Upper lobe of right lung (tissue), 1 donor: ENCODE results near the gene IL1B. TPM values are rescaled to one million over a fixed set of nuclear protein-coding genes. Genes with fewer than 3 reads are reported as not detected.

Experiments used
- ATAC-seq: fragments of 200-7000 bp; cut with Tn5 transposase; one replicate; pipeline ENCODE4 v1.9.1; 2020; ENCODE audit warnings: mild to moderate bottlenecking, moderate library complexity
- DNase-seq: peaks from one replicate; pipeline ENCODE4 v3.0.0-alpha.2; 2020
- H3K27ac ChIP-seq: fragments of 200-600 bp; one replicate; pipeline ENCODE4 v1.8.0; 2022
- H3K27me3 ChIP-seq: fragments of 200-600 bp; one replicate; pipeline ENCODE4 v1.8.0; 2022; ENCODE audit warnings: mild to moderate bottlenecking
- H3K36me3 ChIP-seq: fragments of 200-600 bp; one replicate; pipeline ENCODE4 v1.8.0; 2022
- H3K4me1 ChIP-seq: fragments of 200-600 bp; one replicate; pipeline ENCODE4 v1.8.0; 2022
- H3K4me3 ChIP-seq: fragments of 200-600 bp; one replicate; pipeline ENCODE4 v1.8.0; 2022; ENCODE audit warnings: mild to moderate bottlenecking
- H3K9me3 ChIP-seq: fragments of 200-600 bp; one replicate; pipeline ENCODE4 v1.8.0; 2022
- CTCF ChIP-seq: fragments of 200-600 bp; IDR thresholded peaks from one replicate; pipeline ENCODE4 v1.8.0; 2022; ENCODE audit warnings: antibody characterized with exemption
- intact Hi-C: fragments of 100-400 bp; cut with DNase I; formaldehyde crosslinking; loops from one replicate; pipeline ENCODE4 v1.11.0; 2022
- total RNA-seq: library from RNA; stranded (reverse); fragmentation: NEBNext Ultra II Directional; extraction: Animal tissue kit (Norgen Biotek cat#: 25700); gene quantifications from one replicate; pipeline ENCODE4 v1.2.1, GENCODE V29; 2021
- donor health status: DM: no; HTN: yes; CAD: no; lungs with severe emphysema.

Gene IL1B
- total RNA-seq, 1 donor from 2014 or later: 11.5 TPM

DNA sequence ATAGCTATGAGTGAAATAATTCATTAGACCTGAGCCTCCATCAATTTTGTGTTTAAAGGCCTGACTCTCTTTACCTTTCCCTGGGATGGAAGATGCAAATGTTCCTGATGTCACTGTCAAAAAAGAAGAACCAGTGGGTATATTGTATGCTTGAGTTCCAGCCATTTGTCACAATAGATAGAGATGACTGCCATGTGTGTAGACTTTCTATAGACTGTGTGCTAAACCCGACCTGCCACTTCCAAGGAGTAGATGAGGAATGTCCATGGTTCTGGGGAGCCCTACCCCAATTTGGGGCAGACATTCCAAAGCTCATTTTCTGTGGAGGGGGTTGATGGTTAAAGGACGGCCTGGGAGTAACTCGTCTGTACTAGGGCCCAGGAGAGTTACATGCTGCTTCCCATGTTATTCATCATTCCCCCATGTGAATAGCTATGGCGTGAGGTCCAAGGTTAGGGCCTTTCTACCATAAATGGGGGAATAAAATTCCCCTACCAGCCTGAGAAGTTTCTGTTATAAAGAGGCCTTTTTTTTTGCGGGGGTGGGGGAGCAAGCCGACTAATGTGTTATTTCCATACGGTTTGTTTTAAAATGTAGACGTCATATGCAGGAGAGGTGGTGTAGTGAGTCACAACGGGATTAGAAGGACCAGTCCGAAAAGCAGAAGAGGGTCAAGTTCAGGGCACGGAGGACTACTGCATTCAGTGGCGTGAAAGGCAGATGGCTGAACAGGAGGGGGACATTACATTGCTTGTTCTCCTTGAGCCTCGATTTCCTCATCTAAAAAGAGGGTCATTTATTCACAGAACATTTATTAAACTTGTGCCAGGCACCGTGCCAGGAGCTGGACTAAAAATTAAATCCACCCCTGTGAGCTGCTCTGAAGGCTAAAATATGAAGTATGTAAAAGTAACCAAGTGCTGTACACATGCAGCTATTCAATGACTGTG is 24.0 kb downstream of the IL1B start:
- H3K27ac ChIP-seq: no peak overlapping the region
- no peaks in the 10 kb centered on the region for H3K36me3 ChIP-seq
- DNase-seq: no peak
- no peaks in the 10 kb centered on the region for H3K27me3 ChIP-seq
- no peak for ATAC-seq
- peaks cover under 1% of the 10 kb centered on the region for H3K9me3 ChIP-seq
- intact Hi-C loops: no loop called here
- TF ChIP-seq CTCF: no peak
- H3K4me3 ChIP-seq: no peak overlapping the region
- H3K4me1 ChIP-seq: peaks cover 8% of the 10 kb centered on the region

GRCh38 chr2:112811841-112812306 is 24.7 kb downstream of the IL1B start:
- intact Hi-C loops: no loop called here
- no peak overlapping the region for H3K4me3 ChIP-seq
- no peaks in the 10 kb centered on the region for H3K27me3 ChIP-seq
- no peak for TF ChIP-seq CTCF
- peak; percentile 84 for ATAC-seq
- no peak for DNase-seq
- H3K36me3 ChIP-seq: no peaks in the 10 kb centered on the region
- H3K9me3 ChIP-seq: peaks cover 7% of the 10 kb centered on the region
- H3K4me1 ChIP-seq: peaks cover 8% of the 10 kb centered on the region
- no peak overlapping the region for H3K27ac ChIP-seq

DNA sequence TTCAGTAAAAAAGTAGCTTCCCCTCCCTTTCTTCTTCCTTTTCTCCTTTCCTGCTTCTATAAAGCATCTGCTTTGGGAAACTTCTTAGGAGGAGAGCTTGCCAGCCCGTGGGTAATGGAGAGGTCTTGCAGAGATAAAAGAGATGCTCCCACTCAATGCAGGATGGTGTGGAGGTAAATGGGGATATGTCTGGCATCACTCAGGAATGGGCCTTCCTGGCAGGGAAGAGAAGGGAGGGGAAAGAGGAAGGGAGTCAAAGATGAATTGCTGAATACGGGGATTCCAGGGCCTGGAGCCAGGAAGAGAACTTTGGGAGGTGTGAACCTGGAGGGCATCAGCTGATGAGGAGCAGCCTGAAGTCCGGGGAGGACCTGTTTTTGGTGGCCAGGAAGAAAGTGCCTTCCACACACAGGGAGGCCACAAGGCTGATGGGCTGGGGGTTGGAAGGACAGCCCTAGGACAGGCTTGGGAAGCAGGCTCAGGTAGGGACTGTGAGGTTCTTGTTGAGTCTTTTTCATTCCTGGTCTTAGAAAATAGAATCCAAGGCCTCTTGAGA is 25.2 kb downstream of the IL1B start:
- no peak for TF ChIP-seq CTCF
- H3K4me3 ChIP-seq: no peak overlapping the region
- DNase-seq (no peak), ATAC-seq (no peak)
- H3K9me3 ChIP-seq: peaks cover 7% of the 10 kb centered on the region
- intact Hi-C loops: no loop called here
- no peaks in the 10 kb centered on the region for H3K36me3 ChIP-seq
- H3K27ac ChIP-seq: no peak overlapping the region
- peaks cover 8% of the 10 kb centered on the region for H3K4me1 ChIP-seq
- H3K27me3 ChIP-seq: no peaks in the 10 kb centered on the region

DNA sequence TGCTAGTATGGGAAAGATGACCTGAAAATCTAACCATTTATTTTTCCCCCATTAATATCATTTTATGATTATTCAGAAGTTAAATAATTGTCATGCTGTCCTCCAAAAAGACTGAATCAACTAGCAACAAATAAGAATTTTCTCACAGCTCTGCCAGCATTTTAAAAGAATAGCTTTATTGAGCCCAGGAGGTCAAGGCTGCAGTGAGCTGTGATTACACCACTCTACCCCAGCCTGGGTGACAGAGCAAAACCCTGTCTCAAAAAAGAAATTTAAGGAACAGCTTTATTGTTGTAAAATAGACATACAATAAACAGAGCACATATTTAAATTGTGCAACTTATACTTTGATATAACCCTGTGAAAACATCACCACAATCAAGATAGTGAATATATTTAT is 27.5 kb downstream of the IL1B start:
- peaks cover 8% of the 10 kb centered on the region for H3K4me1 ChIP-seq
- TF ChIP-seq CTCF: no peak
- intact Hi-C loops: no loop called here

DNA sequence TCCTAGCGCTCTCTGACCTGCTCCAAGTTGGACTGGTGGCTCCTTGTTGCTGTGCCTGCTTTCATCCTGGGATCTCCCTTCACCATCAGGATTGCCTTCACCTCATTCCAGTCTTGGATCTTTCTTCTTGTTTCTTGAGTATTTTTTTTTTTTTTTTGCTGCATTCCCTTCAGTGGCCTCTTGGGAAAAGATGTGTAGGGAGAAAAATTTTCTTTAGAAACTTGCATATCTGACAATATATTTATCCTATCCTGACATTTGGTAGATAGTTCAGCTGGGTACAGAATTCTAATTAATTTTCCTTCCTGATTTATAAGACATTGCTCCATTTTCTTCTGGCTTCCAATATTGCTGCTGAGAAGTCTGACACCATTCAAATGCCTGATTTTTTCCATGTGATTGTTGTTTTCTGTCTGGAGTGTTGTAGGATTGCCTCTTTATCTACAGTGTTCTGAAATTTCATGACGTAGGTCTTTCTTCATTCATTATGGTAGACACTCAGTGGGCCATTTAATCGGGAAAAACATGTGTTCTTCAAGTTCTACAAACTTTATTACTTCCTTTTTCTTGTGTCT is 29.3 kb downstream of the IL1B start:
- Histone ChIP-seq H3K4me3 (no peak overlapping the region), H3K27me3 (no peaks in the 10 kb centered on the region), H3K9me3 (peaks cover 7% of the 10 kb centered on the region), H3K4me1 (peaks cover 8% of the 10 kb centered on the region), H3K27ac (no peak overlapping the region), H3K36me3 (no peaks in the 10 kb centered on the region)
- no peak for ATAC-seq
- no peak for TF ChIP-seq CTCF
- intact Hi-C loops: no loop called here
- no peak for DNase-seq

More for the DNA sequence above, 27.5 kb downstream of the IL1B start:
- Histone ChIP-seq H3K9me3 (peaks cover 7% of the 10 kb centered on the region), H3K27ac (no peak overlapping the region), H3K36me3 (no peaks in the 10 kb centered on the region), H3K4me3 (no peak overlapping the region), H3K27me3 (no peaks in the 10 kb centered on the region)
- ATAC-seq: no peak
- no peak for DNase-seq
